ENCODE results near the gene LCTL.

DNA sequence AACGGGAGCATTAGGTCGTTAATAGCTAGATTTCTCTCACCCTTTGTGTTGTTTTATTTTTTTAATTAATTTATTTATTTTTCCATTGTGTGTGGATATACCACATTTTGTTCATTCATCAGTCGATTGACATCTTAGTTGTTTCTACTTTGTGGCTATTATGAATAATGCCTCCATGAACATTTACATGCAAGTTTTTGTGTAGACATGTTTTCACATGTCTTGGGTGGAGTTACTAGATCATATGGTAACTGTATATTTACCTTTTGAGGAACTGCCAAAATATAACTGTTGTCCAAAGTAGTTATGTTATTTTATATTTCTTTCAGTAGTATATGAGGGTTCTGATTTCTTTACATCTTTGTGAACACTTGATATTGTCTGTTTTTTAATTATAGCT lies 41.9 kb downstream of the LCTL start:
- no peak for TF ChIP-seq CTCF (IDR thresholded peaks at IDR 0.05)
- no peak for TF ChIP-seq POLR2A (IDR thresholded peaks at IDR 0.05)
